Testis (tissue), 3 donors: ENCODE results near the gene UBALD1. TPM values are rescaled to one million over a fixed set of nuclear protein-coding genes. Genes with fewer than 3 reads are reported as not detected.

ENCODE experiments used
- DNase-seq: peaks from one replicate; pipeline ENCODE4 v3.0.0-alpha.2; 2019
- H3K27ac ChIP-seq, 2 donors: fragments of 200-600 bp; sonication (generic); one replicate each; pipeline ENCODE4 v1.5.1; 2019
- H3K27me3 ChIP-seq: fragments of 200-600 bp; sonication (generic); one replicate; pipeline ENCODE4 v1.5.1; 2019
- H3K36me3 ChIP-seq: fragments of 200-600 bp; sonication (generic); one replicate; pipeline ENCODE4 v1.5.1; 2017; ENCODE audit warnings: low read depth; ENCODE audit errors: missing control alignments
- H3K4me1 ChIP-seq: fragments of 200-600 bp; sonication (generic); one replicate; pipeline ENCODE4 v1.5.1; 2019
- H3K4me3 ChIP-seq, 2 donors: fragments of 200-600 bp; sonication (generic); one replicate each; pipeline ENCODE4 v1.5.1; 2017 to 2019
- H3K9me3 ChIP-seq: fragments of 200-600 bp; sonication (generic); one replicate; pipeline ENCODE4 v1.5.1; 2017
- POLR2A ChIP-seq: fragments of 450-650 bp; IDR thresholded peaks from one replicate; pipeline ENCODE4 v1.6.1; 2017; ENCODE audit warnings: antibody characterized with exemption, mild to moderate bottlenecking, moderate library complexity
- WGBS, 2 donors: methylation state at CpG; one replicate each; pipeline ENCODE4 v1.1.5; 2018; 5-methylcytosine and 5-hydroxymethylcytosine counted together
- intact Hi-C: fragments of 100-400 bp; cut with DNase I; formaldehyde crosslinking; loops from one replicate; pipeline ENCODE4 v1.15.1; 2023; ENCODE audit warnings: low total_unique reads
- polyA plus RNA-seq: library from polyadenylated mRNA; stranded (reverse); fragments of 350-450 nt; fragmentation: Illumina TruSeq; extraction: RNeasy Lipid Tissue Mini Kit (QIAGEN cat#74804); gene quantifications from one replicate; pipeline ENCODE4 v1.2.3, GENCODE V29; 2014; ENCODE audit warnings: low read depth, low replicate concordance; ENCODE audit not compliant: insufficient read depth
- total RNA-seq, 2 donors: library from RNA; depleted of rRNA; stranded (reverse); fragments of >200 nt; gene quantifications; one replicate each; pipeline ENCODE4 v1.2.3, GENCODE V29; 2016
- TF ChIP-seq, protein P1 (sequence below), 3 experiments: fragments of 450-650 bp in 2 of 3; fragments of 200-600 bp in 1 of 3; sonication (generic) in 1 of 3; IDR thresholded peaks; one replicate each; pipeline ENCODE4 v1.5.1; 2016 to 2019; ENCODE audit warnings: antibody characterized with exemption in 3 of 3, mild to moderate bottlenecking in 2 of 3, moderate library complexity in 1 of 3

UBALD1 gene
- total and polyA plus RNA-seq, 3 donors from 2014 or later = 15.9 to 33.3 (median 25.0) TPM

DNA sequence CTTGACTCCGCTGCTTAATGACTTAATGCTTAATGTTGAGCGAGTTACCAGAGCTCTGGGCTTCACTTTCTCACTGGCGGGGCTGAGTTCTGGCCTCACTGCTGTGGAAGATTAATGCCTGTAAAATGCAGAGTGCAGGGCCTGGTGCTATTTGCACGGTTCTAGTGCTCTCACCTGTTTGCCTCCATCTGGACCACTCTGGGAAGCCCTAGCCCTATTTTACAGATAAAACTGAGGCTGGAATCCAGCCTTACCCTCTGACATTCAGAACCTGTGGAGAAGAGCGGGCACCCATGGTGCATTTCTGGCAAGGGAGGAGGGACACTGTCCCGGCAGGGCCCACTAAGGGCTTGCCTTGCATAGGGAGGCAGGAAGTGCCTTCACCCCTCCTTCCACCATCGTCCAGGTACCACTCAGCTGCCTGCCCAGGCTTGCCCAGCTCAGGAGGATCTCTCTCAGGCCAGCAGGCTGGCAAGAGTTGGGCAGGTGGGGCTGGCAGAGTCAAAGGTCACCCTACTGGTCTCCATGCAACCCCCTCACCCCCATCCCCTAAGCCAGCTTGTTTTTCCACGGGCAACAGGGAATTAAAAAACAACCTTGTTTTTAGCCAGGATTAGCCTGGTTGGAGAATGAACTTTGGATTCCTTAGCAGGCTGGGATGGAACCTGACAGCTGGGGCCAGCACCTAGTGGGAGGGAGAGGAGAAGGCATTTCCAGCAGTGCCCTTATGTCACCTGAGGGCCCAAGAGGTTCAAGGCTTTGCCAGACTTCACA is 4.1 kb upstream of the UBALD1 start:
- Histone ChIP-seq H3K9me3 (no peaks in the 10 kb centered on the region), H3K4me3 (no peak overlapping the region), H3K27ac (no peak overlapping the region), H3K4me1 (peaks cover 17% of the 10 kb centered on the region), H3K27me3 (no peaks in the 10 kb centered on the region), H3K36me3 (no peaks in the 10 kb centered on the region)
- no peak for DNase-seq
- intact Hi-C loops = loop anchor here (10.0 kb wide), 1 partner anchor 76 kb away; the partner anchor contains the start of gene NUDT16L1
- no peak for TF ChIP-seq POLR2A
- TF ChIP-seq, protein P1, sequence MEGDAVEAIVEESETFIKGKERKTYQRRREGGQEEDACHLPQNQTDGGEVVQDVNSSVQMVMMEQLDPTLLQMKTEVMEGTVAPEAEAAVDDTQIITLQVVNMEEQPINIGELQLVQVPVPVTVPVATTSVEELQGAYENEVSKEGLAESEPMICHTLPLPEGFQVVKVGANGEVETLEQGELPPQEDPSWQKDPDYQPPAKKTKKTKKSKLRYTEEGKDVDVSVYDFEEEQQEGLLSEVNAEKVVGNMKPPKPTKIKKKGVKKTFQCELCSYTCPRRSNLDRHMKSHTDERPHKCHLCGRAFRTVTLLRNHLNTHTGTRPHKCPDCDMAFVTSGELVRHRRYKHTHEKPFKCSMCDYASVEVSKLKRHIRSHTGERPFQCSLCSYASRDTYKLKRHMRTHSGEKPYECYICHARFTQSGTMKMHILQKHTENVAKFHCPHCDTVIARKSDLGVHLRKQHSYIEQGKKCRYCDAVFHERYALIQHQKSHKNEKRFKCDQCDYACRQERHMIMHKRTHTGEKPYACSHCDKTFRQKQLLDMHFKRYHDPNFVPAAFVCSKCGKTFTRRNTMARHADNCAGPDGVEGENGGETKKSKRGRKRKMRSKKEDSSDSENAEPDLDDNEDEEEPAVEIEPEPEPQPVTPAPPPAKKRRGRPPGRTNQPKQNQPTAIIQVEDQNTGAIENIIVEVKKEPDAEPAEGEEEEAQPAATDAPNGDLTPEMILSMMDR (IDR thresholded peaks at IDR 0.05) = no peak
- WGBS, 2 donors = 81 to 83% methylated on average over 3 to 8 of the region's 8 CpGs

DNA sequence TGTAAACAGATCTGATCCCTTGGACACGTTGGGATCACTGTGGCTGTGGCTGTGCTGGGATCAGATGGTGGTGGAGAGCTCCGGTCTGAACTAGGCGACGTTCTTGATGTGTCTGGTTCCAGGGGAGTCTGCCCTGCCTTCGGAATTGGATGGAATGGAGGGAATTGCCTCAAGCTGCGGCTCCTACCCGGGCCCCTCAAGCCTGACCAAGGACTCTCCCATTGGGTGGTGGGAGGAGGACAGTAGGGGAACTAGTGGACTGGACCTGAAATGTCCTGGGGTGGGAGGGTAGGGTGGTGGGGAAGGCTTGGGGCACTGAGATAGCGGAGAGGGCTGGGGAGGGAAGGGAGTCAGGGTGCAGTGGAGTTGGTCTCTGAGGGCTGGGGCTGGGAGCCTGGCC is 3.2 kb upstream of the UBALD1 start:
- Histone ChIP-seq H3K4me3 (no peak overlapping the region), H3K9me3 (no peaks in the 10 kb centered on the region), H3K27me3 (no peaks in the 10 kb centered on the region), H3K27ac (peak overlapping the region in 1 of 2 donors; percentile 98), H3K36me3 (no peaks in the 10 kb centered on the region), H3K4me1 (peaks cover 26% of the 10 kb centered on the region)
- 62 to 71% methylated on average over 8 of the region's 8 CpGs for WGBS, 2 donors
- no peak for DNase-seq
- TF ChIP-seq POLR2A = no peak
- TF ChIP-seq, protein P1 (IDR thresholded peaks at IDR 0.05) = no peak
- intact Hi-C loops = loop anchor here (10.0 kb wide), 1 partner anchor 77 kb away; the partner anchor contains the start of gene NUDT16L1

DNA sequence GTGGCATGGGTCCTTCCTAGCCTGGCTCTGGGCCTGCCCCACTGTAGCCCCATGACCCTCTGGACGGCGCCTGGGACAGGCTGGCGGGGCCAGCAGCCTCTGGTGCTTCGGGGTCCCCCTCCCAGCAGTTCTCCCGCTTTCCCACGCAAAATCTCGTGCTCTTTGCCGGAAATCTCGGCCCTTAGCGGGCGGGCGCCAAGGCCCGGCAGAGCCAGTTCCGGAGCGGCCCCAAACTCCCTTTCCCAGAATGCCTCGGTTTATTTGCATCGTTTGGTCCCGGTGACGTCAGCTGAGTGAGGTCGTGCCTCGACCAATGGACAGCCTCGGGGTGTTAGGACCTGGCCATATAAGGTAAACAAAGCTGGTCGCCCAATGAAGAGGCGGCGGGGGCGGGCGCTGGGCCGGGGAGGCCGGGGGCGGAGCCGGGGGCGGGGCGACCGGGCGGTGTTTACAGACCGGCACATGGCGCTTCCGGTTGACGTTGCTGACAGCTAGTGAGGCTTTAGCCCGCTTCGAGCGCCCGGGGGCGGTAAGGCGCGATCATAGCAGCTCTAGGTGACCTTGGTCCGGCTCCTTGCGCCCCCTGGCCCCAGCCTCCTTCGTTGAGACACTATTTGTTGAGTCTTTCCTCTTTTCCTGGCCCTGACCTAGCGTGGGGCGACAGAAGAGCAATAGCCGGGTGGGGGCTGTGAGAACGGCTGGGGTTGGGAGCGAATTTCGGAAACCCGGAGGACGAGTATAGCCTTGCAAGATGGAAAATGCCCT is 1.5 kb upstream of the UBALD1 start:
- DNase-seq = peak; percentile 100
- TF ChIP-seq, protein P1 (IDR thresholded peaks at IDR 0.05) = peak in 2 of 3 experiments; percentile 12 to 23
- peak; percentile 55 for TF ChIP-seq POLR2A
- peak overlapping the region; percentile 94 to 98 for H3K27ac ChIP-seq
- H3K36me3 ChIP-seq = no peaks in the 10 kb centered on the region
- H3K27me3 ChIP-seq = no peaks in the 10 kb centered on the region
- 1% methylated on average over 21 to 57 of the region's 57 CpGs for WGBS, 2 donors
- intact Hi-C loops = loop anchor here (10.0 kb wide), 1 partner anchor 79 kb away; the partner anchor contains the start of gene NUDT16L1
- no peaks in the 10 kb centered on the region for H3K9me3 ChIP-seq
- peak overlapping the region; percentile 61 to 82 for H3K4me3 ChIP-seq
- H3K4me1 ChIP-seq = peaks cover 32% of the 10 kb centered on the region

DNA sequence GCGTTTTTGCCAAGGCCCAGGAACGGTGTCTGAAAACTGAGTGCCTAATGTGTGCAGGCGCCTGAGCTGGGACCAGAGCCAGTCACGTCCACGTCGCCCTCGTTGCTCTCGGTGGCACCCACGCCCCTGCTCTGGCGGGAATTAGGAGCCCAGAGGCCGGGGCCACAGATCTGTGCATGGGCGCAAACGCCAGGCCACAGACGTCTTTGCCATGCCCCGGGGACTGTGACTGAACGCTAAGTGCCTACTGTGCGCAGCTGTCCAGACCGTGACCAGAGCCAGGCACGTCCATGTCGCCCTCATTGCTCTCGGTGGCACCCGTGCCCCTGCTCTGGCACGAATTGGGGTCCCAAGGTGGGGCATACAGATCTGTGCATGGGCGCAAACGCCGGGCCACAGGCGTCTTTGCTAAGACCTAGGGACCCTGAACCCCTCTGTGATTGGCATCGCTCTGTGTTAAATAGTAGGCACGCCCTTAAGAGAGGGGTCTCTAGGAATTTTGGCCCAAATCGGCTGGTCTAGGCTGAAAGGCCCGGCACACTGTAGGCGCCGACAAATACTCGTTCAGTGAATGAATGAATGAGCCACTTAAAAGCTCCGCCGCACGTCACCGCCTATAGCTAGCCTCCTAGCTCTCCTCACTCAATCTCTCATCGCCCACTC is 827 bp upstream of the UBALD1 start:
- intact Hi-C loops = loop anchor here (10.0 kb wide), 1 partner anchor 79 kb away; the partner anchor contains the start of gene NUDT16L1
- peak; percentile 34 for DNase-seq
- TF ChIP-seq POLR2A = no peak
- TF ChIP-seq, protein P1 (IDR thresholded peaks at IDR 0.05) = no peak

More for the DNA sequence above, 827 bp upstream of the UBALD1 start:
- peak overlapping the region; percentile 93 for H3K27ac ChIP-seq
- H3K27me3 ChIP-seq = no peaks in the 10 kb centered on the region
- H3K9me3 ChIP-seq = no peaks in the 10 kb centered on the region
- no peaks in the 10 kb centered on the region for H3K36me3 ChIP-seq
- H3K4me3 ChIP-seq = peak overlapping the region; percentile 82 to 89
- WGBS, 2 donors = 57 to 64% methylated on average over 16 to 39 of the region's 39 CpGs
- peaks cover 32% of the 10 kb centered on the region for H3K4me1 ChIP-seq
